Testis (tissue), 2 donors: ENCODE measurements around the gene ANKRD2.

ENCODE experiments used
- POLR2A ChIP-seq: fragments of 450-650 bp; IDR thresholded peaks from one replicate; pipeline ENCODE4 v1.6.1; 2017; ENCODE audit warnings: antibody characterized with exemption, mild to moderate bottlenecking, moderate library complexity
- TF ChIP-seq, protein P1 (sequence below), 3 experiments: fragments of 450-650 bp in 2 of 3; fragments of 200-600 bp in 1 of 3; sonication (generic) in 1 of 3; IDR thresholded peaks; one replicate each; pipeline ENCODE4 v1.5.1; 2016 to 2019; ENCODE audit warnings: antibody characterized with exemption in 3 of 3, mild to moderate bottlenecking in 2 of 3, moderate library complexity in 1 of 3

DNA sequence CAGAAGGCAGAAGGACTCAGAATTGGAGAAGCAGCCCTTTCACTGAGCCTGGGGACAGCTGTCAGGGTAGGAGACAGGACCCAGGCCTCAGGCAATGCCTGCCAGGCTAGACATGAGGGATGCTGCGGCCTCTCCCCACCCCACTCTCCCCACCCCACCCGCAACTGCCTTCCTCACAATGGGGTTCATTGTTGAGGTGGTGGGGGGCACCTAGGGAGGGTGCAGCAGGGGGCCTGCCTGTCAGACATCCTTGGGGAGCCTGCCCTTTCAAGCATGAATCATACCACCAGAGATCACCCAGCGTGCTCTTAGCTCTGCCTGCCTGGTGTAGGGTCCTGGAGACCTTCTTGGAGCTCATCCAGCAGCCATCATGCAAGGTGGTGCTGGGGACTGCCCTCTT, 16.9 kb downstream of the ANKRD2 start, which contains the start of gene C10orf62:
- TF ChIP-seq, protein P1, sequence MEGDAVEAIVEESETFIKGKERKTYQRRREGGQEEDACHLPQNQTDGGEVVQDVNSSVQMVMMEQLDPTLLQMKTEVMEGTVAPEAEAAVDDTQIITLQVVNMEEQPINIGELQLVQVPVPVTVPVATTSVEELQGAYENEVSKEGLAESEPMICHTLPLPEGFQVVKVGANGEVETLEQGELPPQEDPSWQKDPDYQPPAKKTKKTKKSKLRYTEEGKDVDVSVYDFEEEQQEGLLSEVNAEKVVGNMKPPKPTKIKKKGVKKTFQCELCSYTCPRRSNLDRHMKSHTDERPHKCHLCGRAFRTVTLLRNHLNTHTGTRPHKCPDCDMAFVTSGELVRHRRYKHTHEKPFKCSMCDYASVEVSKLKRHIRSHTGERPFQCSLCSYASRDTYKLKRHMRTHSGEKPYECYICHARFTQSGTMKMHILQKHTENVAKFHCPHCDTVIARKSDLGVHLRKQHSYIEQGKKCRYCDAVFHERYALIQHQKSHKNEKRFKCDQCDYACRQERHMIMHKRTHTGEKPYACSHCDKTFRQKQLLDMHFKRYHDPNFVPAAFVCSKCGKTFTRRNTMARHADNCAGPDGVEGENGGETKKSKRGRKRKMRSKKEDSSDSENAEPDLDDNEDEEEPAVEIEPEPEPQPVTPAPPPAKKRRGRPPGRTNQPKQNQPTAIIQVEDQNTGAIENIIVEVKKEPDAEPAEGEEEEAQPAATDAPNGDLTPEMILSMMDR (IDR thresholded peaks at IDR 0.05) = no peak
- TF ChIP-seq POLR2A = no peak
